ENCODE data around the gene GPR17. TPM values are rescaled to one million over a fixed set of nuclear protein-coding genes. Genes with fewer than 3 reads are reported as not detected.

GPR17 gene
- total RNA-seq, 4 donors from 2014 or later = 0.20 TPM; not detected in 3

- Histone ChIP-seq H3K27ac (no peak overlapping the region), H3K27me3 (no peaks in the 10 kb centered on the region), H3K4me1 (peaks cover 8 to 15% of the 10 kb centered on the region in 2 donors), H3K4me3 (no peak overlapping the region), H3K9me3 (no peaks in the 10 kb centered on the region), H3K36me3 (no peaks in the 10 kb centered on the region)
- no peak for TF ChIP-seq CTCF (IDR thresholded peaks at IDR 0.05 in 4 of 5, conservative IDR thresholded peaks at IDR 0.05 in 1 of 5)
- no peak for TF ChIP-seq POLR2A (IDR thresholded peaks at IDR 0.05)
- intact Hi-C loops (cut with DNase I; ENCODE audit: low total_unique reads) (no loop called here), in situ Hi-C loops (cut with MboI; ENCODE audit: low sequenced_read_pairs in 4 of 4) (no loop called here)
- DNase-seq (no peak), ATAC-seq (no peak)
Measured at GRCh38 chr2:127631997-127632581, 13.9 kb upstream of the GPR17 start.

- Histone ChIP-seq H3K9me3 (no peaks in the 10 kb centered on the region), H3K4me1 (peaks cover 16 to 23% of the 10 kb centered on the region in 2 donors), H3K27me3 (no peaks in the 10 kb centered on the region), H3K36me3 (no peaks in the 10 kb centered on the region), H3K4me3 (no peak overlapping the region), H3K27ac (peak overlapping the region in 2 of 4 donors; percentile 18 to 46)
- ATAC-seq (no peak), DNase-seq (no peak)
- in situ Hi-C loops (cut with MboI; ENCODE audit: low sequenced_read_pairs in 4 of 4) (no loop called here), intact Hi-C loops (cut with DNase I; ENCODE audit: low total_unique reads) (no loop called here)
- TF ChIP-seq CTCF (IDR thresholded peaks at IDR 0.05 in 4 of 5, conservative IDR thresholded peaks at IDR 0.05 in 1 of 5) (no peak), POLR2A (IDR thresholded peaks at IDR 0.05) (no peak)
Measured at GRCh38 chr2:127632592-127633489, 13.1 kb upstream of the GPR17 start.

GRCh38 chr2:127633556-127634065 is 12.3 kb upstream of the GPR17 start:
- H3K9me3 ChIP-seq = no peaks in the 10 kb centered on the region
- DNase-seq (no peak), ATAC-seq (no peak)
- in situ Hi-C loops (cut with MboI; ENCODE audit: low sequenced_read_pairs in 4 of 4) = no loop called here
- TF ChIP-seq POLR2A (IDR thresholded peaks at IDR 0.05) (no peak), CTCF (IDR thresholded peaks at IDR 0.05 in 4 of 5, conservative IDR thresholded peaks at IDR 0.05 in 1 of 5) (no peak)
- intact Hi-C loops (cut with DNase I; ENCODE audit: low total_unique reads) = no loop called here
- peaks cover 18 to 27% of the 10 kb centered on the region in 2 donors for H3K4me1 ChIP-seq
- H3K4me3 ChIP-seq = no peak overlapping the region
- H3K27me3 ChIP-seq = no peaks in the 10 kb centered on the region
- peak overlapping the region in 3 of 4 donors; percentile 18 to 46 (median 46) for H3K27ac ChIP-seq
- no peaks in the 10 kb centered on the region for H3K36me3 ChIP-seq

DNA sequence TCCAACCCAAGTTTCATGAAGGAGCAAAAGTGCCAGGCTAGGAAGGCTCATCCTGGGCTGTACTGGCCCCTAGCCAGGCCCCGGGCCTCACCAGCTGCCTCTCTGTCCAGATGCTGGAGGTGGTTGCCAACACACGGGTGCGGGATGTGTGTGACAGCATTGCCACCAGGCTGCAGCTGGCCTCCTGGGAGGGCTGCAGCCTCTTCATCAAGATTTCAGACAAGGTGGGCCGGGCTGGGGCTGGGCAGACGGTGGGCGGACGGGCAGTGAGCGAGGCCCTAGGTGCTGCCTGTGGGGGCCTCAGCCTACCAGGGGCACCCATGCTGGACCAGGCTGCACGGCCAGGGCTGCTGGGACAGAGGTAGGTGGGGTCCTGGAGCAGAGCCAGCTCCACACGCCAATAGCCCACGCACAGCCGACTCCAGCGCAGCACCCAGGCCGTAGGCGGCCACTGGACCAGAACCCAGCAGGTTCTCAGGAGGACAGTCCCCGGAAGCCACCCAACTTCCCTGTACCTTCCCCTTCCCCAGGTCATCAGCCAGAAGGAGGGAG is 11.8 kb upstream of the GPR17 start:
- DNase-seq (no peak), ATAC-seq (no peak)
- no peak overlapping the region for H3K4me3 ChIP-seq
- peak overlapping the region in 2 of 4 donors; percentile 14 to 46 for H3K27ac ChIP-seq
- H3K27me3 ChIP-seq = no peaks in the 10 kb centered on the region
- in situ Hi-C loops (cut with MboI; ENCODE audit: low sequenced_read_pairs in 4 of 4) (no loop called here), intact Hi-C loops (cut with DNase I; ENCODE audit: low total_unique reads) (no loop called here)
- no peaks in the 10 kb centered on the region for H3K9me3 ChIP-seq
- H3K4me1 ChIP-seq = peaks cover 18 to 27% of the 10 kb centered on the region in 2 donors
- H3K36me3 ChIP-seq = no peaks in the 10 kb centered on the region
- TF ChIP-seq POLR2A (IDR thresholded peaks at IDR 0.05) (no peak), CTCF (IDR thresholded peaks at IDR 0.05 in 4 of 5, conservative IDR thresholded peaks at IDR 0.05 in 1 of 5) (no peak)
